Pancreas (tissue), 10 donors: Measurements from ENCODE around the gene ASIC2. TPM values are rescaled to one million over a fixed set of nuclear protein-coding genes. Genes with fewer than 3 reads are reported as not detected.

Experiments
- ATAC-seq, 4 donors: fragments of 200-7000 bp; cut with Tn5 transposase; one replicate each; pipeline versions ENCODE4 v1.8.0 to v1.9.1; 2020; ENCODE audit warnings: mild to moderate bottlenecking in 4 of 4, moderate library complexity in 4 of 4
- DNase-seq, 6 donors: peaks; one replicate each; pipeline ENCODE4 v3.0.0-alpha.2; 2020
- FAIRE-seq: peaks from 2 replicates; lab custom pipeline; 2012; peaks lifted over from hg19 to GRCh38; lab: Jason Lieb, UNC
- H3K27ac ChIP-seq, 4 donors: fragments of 200-600 bp; sonication (generic); 1 replicate in 3 of 4; 2 replicates in 1 of 4; pipeline versions ENCODE4 v1.5.0 to v1.8.0; 2020
- H3K27me3 ChIP-seq, 4 donors: fragments of 200-600 bp; one replicate each; pipeline ENCODE4 v1.8.0; 2021
- H3K36me3 ChIP-seq, 3 donors: fragments of 200-600 bp; sonication (generic) in 1 of 3; one replicate each; pipeline versions ENCODE4 v1.5.0 to v1.8.0; 2020 to 2021
- H3K4me1 ChIP-seq, 3 donors: fragments of 200-600 bp; one replicate each; pipeline ENCODE4 v1.8.0; 2021
- H3K4me3 ChIP-seq, 4 donors: fragments of 200-600 bp; sonication (generic) in 2 of 4; one replicate each; pipeline versions ENCODE4 v1.5.0 to v1.8.0; 2020 to 2021
- H3K9me3 ChIP-seq, 4 donors: fragments of 200-600 bp; one replicate each; pipeline ENCODE4 v1.8.0; 2021
- WGBS, 2 donors: extraction: QIAGEN DNeasy Blood & Tissue Kit; methylation state at CpG; one replicate each; pipeline ENCODE4 v1.1.7; 2013; 5-methylcytosine and 5-hydroxymethylcytosine counted together
- intact Hi-C, 3 donors: fragments of 100-400 bp; cut with DNase I; formaldehyde crosslinking; loops; one replicate each; pipeline versions ENCODE4 v1.11.1 to v1.14.2; 2022
- polyA plus RNA-seq, 2 donors: library from polyadenylated mRNA; stranded (reverse); fragments of 200-250 nt; gene quantifications; one replicate each; pipeline ENCODE4 v1.2.3, GENCODE V29; 2013
- total RNA-seq, 6 donors: library from RNA; stranded (reverse); fragmentation: NEBNext Ultra II Directional in 4 of 6; extraction: Animal tissue kit (Norgen Biotek cat#: 25700) in 4 of 6; gene quantifications; one replicate each; pipeline versions ENCODE4 v1.2.1 to v1.2.4, GENCODE V29; 2021 to 2023
- TF ChIP-seq, protein P1 (sequence below), 4 donors: fragments of 200-600 bp; sonication (generic) in 3 of 4; IDR thresholded peaks; one replicate each; pipeline versions ENCODE4 v1.5.0 to v1.8.0; 2021; ENCODE audit warnings: antibody characterized with exemption in 4 of 4
- donor health status: healthy with polysubstance abuse.
- donor health status: DM: no; HTN: no; CAD: no; lungs with moderate emphysema.
- donor health status: DM: no; HTN: no; CAD: no.
- donor health status: control.
- donor health status: control.
- donor health status: Bipolar disorder and iron deficiency.
- donor health status: DM: yes; HTN: yes; CAD: no.
- donor health status: DM: no; HTN: no; CAD: no.
- donor health status: DM: no; HTN: no; CAD: no.
- donor health status: DM: yes; HTN: yes; CAD: no.

Gene ASIC2
- total and polyA plus RNA-seq, 8 donors: 0.09 to 0.14 (median 0.09) TPM; not detected in 5

DNA sequence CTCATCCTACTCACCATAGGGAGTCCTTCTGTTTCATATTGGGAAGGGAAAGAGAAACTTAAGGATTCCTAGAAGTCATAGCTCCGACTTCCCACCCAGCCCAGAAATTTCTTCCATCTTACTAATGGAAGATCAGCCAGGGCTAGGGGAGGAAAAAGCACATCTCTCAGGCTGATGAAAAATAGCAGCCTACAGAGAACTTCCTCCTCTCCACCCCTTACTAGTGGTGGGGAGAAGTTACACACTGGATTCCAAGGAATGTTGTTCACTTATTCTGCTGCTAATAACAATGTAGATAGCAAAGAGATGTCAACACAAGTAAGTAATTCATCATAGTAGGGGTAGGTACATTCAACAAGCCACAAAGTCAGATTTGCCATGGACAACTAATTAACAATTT lies 207.1 kb downstream of the ASIC2 start:
- DNase-seq: no peak
- 83 to 92% methylated on average over 1 of the region's 1 CpG for WGBS, 2 donors
- intact Hi-C loops: no loop called here
- Histone ChIP-seq H3K36me3 (no peaks in the 10 kb centered on the region), H3K27me3 (no peaks in the 10 kb centered on the region), H3K27ac (no peak overlapping the region), H3K9me3 (no peaks in the 10 kb centered on the region), H3K4me1 (no peaks in the 10 kb centered on the region), H3K4me3 (no peak overlapping the region)
- TF ChIP-seq, protein P1, sequence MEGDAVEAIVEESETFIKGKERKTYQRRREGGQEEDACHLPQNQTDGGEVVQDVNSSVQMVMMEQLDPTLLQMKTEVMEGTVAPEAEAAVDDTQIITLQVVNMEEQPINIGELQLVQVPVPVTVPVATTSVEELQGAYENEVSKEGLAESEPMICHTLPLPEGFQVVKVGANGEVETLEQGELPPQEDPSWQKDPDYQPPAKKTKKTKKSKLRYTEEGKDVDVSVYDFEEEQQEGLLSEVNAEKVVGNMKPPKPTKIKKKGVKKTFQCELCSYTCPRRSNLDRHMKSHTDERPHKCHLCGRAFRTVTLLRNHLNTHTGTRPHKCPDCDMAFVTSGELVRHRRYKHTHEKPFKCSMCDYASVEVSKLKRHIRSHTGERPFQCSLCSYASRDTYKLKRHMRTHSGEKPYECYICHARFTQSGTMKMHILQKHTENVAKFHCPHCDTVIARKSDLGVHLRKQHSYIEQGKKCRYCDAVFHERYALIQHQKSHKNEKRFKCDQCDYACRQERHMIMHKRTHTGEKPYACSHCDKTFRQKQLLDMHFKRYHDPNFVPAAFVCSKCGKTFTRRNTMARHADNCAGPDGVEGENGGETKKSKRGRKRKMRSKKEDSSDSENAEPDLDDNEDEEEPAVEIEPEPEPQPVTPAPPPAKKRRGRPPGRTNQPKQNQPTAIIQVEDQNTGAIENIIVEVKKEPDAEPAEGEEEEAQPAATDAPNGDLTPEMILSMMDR (IDR thresholded peaks at IDR 0.05): no peak
- FAIRE-seq: no peak
- ATAC-seq: no peak

GRCh38 chr17:33085256-33085655 lies 207.8 kb downstream of the ASIC2 start:
- TF ChIP-seq, protein P1 (IDR thresholded peaks at IDR 0.05): no peak
- no peak for FAIRE-seq
- no peak overlapping the region for H3K4me3 ChIP-seq
- no peak for ATAC-seq
- no peaks in the 10 kb centered on the region for H3K36me3 ChIP-seq
- no peak overlapping the region for H3K27ac ChIP-seq
- H3K27me3 ChIP-seq: no peaks in the 10 kb centered on the region
- DNase-seq: no peak
- no peaks in the 10 kb centered on the region for H3K4me1 ChIP-seq
- WGBS, 2 donors: 60 to 70% methylated on average over 3 of the region's 3 CpGs
- H3K9me3 ChIP-seq: no peaks in the 10 kb centered on the region
- intact Hi-C loops: no loop called here

- H3K27me3 ChIP-seq: no peaks in the 10 kb centered on the region
- no peaks in the 10 kb centered on the region for H3K36me3 ChIP-seq
- H3K27ac ChIP-seq: no peak overlapping the region
- ATAC-seq (no peak), DNase-seq (no peak), FAIRE-seq (no peak)
- no peak overlapping the region for H3K4me3 ChIP-seq
- no peaks in the 10 kb centered on the region for H3K4me1 ChIP-seq
- TF ChIP-seq, protein P1 (IDR thresholded peaks at IDR 0.05): no peak
- 85 to 87% methylated on average over 2 of the region's 2 CpGs for WGBS, 2 donors
- no peaks in the 10 kb centered on the region for H3K9me3 ChIP-seq
- intact Hi-C loops: no loop called here
These were observed 208.3 kb downstream of the ASIC2 start for GRCh38 chr17:33084755-33085154.

GRCh38 chr17:33082529-33083173 lies 210.4 kb downstream of the ASIC2 start:
- DNase-seq (no peak), FAIRE-seq (no peak), ATAC-seq (no peak)
- H3K27me3 ChIP-seq: no peaks in the 10 kb centered on the region
- no peak overlapping the region for H3K27ac ChIP-seq
- 50 to 60% methylated on average over 7 of the region's 7 CpGs for WGBS, 2 donors
- H3K4me1 ChIP-seq: no peaks in the 10 kb centered on the region
- no peaks in the 10 kb centered on the region for H3K9me3 ChIP-seq
- intact Hi-C loops: no loop called here
- TF ChIP-seq, protein P1 (IDR thresholded peaks at IDR 0.05): no peak
- H3K36me3 ChIP-seq: no peaks in the 10 kb centered on the region
- no peak overlapping the region for H3K4me3 ChIP-seq

- FAIRE-seq: no peak
- H3K4me1 ChIP-seq: no peaks in the 10 kb centered on the region
- intact Hi-C loops: no loop called here
- no peak for DNase-seq
- H3K27me3 ChIP-seq: no peaks in the 10 kb centered on the region
- TF ChIP-seq, protein P1 (IDR thresholded peaks at IDR 0.05): no peak
- no peak overlapping the region for H3K4me3 ChIP-seq
- 42 to 63% methylated on average over 3 of the region's 3 CpGs for WGBS, 2 donors
- H3K9me3 ChIP-seq: no peaks in the 10 kb centered on the region
- ATAC-seq: no peak
- H3K36me3 ChIP-seq: no peaks in the 10 kb centered on the region
- H3K27ac ChIP-seq: no peak overlapping the region
These were observed 213.0 kb downstream of the ASIC2 start for GRCh38 chr17:33080091-33080490.
